A673 (cell line): Measurements from ENCODE around the gene SSTR1.

Source experiments
- CTCF ChIP-seq: fragments of 300-800, 200-600 bp; sonication (generic); conservative IDR thresholded peaks from 2 replicates; pipeline ENCODE4 v1.5.1; 2017; ENCODE audit warnings: low read depth, mild to moderate bottlenecking, antibody characterized with exemption, low read length, moderate library complexity, mixed read lengths
- EZH2 ChIP-seq: fragments of 200-600 bp; sonication (generic); IDR thresholded peaks from 2 replicates; pipeline ENCODE4 v1.6.1; 2017; ENCODE audit warnings: borderline replicate concordance, low read depth, mild to moderate bottlenecking, mixed read lengths, antibody characterized with exemption, low read length; ENCODE audit not compliant: poor library complexity, severe bottlenecking

GRCh38 chr14:38221077-38221476, 13.4 kb downstream of the SSTR1 start:
- TF ChIP-seq CTCF (no peak), EZH2 (no peak)
